Activated T-helper 1 cell treated with anti-CD3 and anti-CD28 coated beads, Interleukin-12 subunit alpha, Interleukin-12 subunit beta, Interleukin-2, Interleukin-4 antibody, amounts not matched to agents 30 ng/mL and 10 ng/mL and 1 ng/mL, durations not matched to agents 14 hours and 24 hours and 36 hours (primary cell): ENCODE data around the gene ZNRF4. TPM values are rescaled to one million over a fixed set of nuclear protein-coding genes. Genes with fewer than 3 reads are reported as not detected.

Experiments used
- DNase-seq: peaks from one replicate; pipeline ENCODE4 v3.0.0; 2021; ENCODE audit warnings: low spot score
- H3K27ac Mint-ChIP-seq: one replicate; pipeline ENCODE4 v1.8.0; 2021; ENCODE audit warnings: mild to moderate bottlenecking, mixed read lengths
- H3K27me3 Mint-ChIP-seq: one replicate; pipeline ENCODE4 v1.8.0; 2022; ENCODE audit warnings: mild to moderate bottlenecking, moderate library complexity, mixed read lengths; ENCODE audit not compliant: insufficient read depth
- H3K36me3 Mint-ChIP-seq: one replicate; pipeline ENCODE4 v1.8.0; 2021; ENCODE audit warnings: low read depth, mixed read lengths
- H3K4me1 Mint-ChIP-seq: one replicate; pipeline ENCODE4 v1.8.0; 2021; ENCODE audit warnings: low read depth, mixed read lengths
- H3K4me3 Mint-ChIP-seq: one replicate; pipeline ENCODE4 v1.8.0; 2021; ENCODE audit warnings: mild to moderate bottlenecking, moderate library complexity, mixed read lengths
- H3K9me3 Mint-ChIP-seq: one replicate; pipeline ENCODE4 v1.8.0; 2021; ENCODE audit warnings: mixed read lengths
- intact Hi-C: fragments of 100-400 bp; cut with micrococcal nuclease; formaldehyde crosslinking; loops from one replicate; pipeline ENCODE4 v1.15.1; 2024
- total RNA-seq: library from RNA; stranded (reverse); gene quantifications from 2 replicates; pipeline ENCODE4 v1.2.3, GENCODE V29; 2022

ZNRF4 gene
- total RNA-seq, 1 donor from 2014 or later = not detected

DNA sequence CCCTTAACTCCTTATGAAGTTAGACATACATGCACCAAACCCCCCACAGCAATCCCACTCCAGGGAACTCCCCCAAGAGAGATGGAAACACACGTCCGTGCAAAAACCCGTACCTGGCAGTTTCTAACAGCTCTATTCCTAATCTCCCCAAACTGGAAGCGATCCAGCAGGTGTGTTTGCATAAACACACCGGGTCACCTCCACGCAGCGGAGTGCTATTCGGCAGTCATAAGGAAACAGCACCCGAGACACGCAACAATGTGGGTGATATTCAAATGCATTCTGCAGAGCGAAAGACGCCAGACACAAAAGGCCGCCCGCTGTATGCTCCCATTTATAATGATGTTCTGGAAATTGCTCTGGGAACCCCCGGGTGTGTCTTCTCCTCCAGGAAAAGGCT lies 6.8 kb upstream of the ZNRF4 start:
- no peak overlapping the region for H3K27ac Mint-ChIP-seq
- H3K9me3 Mint-ChIP-seq = no peaks in the 10 kb centered on the region
- no peak for DNase-seq
- no peak overlapping the region for H3K4me3 Mint-ChIP-seq
- no peaks in the 10 kb centered on the region for H3K27me3 Mint-ChIP-seq
- intact Hi-C loops = no loop called here
- no peaks in the 10 kb centered on the region for H3K36me3 Mint-ChIP-seq
- no peaks in the 10 kb centered on the region for H3K4me1 Mint-ChIP-seq

DNA sequence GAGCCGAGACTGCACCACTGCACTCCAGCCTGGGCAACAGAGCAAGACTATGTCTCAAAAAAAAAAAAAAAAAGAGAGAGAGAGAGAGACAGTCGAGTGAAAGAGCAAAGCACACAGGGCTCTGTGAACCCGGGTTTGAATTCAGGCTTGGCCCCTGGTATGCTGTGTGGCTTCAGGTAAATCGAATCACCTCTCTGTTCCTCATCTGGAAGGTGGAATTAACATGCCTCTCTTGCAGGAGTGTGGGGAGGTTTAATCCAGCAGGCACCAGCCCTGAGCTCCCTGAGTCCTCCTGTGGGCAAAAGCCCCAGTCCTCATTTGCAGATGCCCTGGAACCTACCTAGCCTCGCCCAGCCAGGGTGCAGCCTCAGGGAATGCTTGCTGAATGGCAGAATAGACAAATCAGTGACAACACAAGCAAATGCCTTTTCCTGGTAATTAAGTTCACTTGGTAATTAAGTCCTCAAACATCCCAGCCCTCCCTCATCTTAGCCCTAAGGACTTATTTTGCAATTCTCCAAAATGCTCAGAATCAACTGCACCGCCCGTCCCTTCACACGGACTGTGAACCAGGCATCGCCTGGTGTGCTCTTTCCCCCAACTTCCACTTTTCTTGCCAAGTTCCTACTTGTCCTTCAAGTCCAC lies 4.6 kb upstream of the ZNRF4 start:
- DNase-seq = no peak
- intact Hi-C loops = no loop called here
- Mint-ChIP-seq H3K27ac (no peak overlapping the region), H3K9me3 (no peaks in the 10 kb centered on the region), H3K36me3 (no peaks in the 10 kb centered on the region), H3K4me3 (no peak overlapping the region), H3K4me1 (no peaks in the 10 kb centered on the region), H3K27me3 (no peaks in the 10 kb centered on the region)

DNA sequence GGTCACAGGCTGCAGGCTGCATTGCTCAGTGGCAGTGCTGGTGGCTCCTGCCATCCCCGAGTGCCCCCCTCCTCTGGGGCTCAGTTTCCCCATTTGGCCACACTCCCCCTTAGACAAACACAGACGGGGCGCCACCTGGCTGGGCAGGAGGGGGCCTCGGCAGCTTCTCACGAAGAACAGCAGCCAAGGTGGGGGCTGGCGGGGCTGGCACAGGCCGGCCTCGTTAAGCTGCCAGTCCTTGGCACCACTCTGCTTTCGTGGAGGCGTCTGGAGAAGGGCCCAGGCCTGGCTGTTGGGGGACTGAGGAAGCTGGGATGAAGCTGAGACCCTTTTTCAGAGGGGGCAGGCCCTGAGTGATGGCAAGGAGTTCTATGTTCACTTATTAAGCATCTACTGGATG lies 3.7 kb upstream of the ZNRF4 start:
- Mint-ChIP-seq H3K27me3 (no peaks in the 10 kb centered on the region), H3K36me3 (no peaks in the 10 kb centered on the region), H3K27ac (no peak overlapping the region), H3K4me3 (no peak overlapping the region), H3K4me1 (no peaks in the 10 kb centered on the region), H3K9me3 (no peaks in the 10 kb centered on the region)
- no peak for DNase-seq
- intact Hi-C loops = no loop called here

DNA sequence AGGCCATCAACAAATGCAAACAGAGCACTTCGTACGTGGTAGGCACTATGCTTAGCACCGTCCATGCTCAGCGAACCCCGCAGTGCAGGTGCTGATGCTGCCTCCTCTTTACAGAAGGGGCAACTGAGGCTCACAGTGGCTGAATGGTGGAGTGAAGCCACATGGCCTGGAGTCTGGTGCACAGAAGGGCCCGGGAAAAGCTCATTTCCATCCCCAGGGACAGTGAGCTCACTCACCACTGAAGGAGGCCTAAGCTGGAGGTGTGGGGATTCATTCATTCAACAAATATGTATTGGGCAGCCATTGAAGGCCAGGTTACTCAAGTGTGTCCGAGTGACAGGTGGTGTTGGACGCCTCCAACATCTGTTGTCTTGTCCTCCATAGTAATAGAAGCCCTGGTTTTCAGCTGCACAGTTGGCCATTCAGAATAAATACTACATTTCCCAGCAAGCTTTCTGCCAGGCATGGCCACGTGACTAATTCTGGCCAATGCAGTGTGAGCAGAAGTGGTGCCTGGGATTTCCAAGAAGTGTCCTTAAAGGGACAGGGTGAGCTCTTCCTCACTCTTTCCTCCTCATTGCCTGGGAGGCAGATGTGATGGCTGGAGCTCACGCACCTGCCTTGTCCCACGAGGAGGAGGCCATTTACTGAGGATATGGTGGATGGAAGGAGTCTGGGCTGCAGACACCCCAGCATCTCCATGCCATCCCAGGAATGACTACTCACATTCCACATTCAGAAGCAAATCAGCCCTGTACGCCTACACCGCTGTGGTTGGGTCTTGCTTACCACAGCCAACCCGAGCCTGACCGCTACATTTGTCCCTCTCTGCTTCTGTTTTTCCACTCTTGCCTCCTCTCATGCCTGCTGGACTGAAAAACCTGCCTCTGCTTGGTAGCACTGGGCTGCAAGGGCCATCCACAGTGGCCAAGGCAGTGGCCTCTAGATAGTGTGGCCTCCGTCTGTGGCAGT lies 2.3 kb upstream of the ZNRF4 start:
- no peaks in the 10 kb centered on the region for H3K27me3 Mint-ChIP-seq
- H3K4me3 Mint-ChIP-seq = no peak overlapping the region
- no peaks in the 10 kb centered on the region for H3K4me1 Mint-ChIP-seq
- no peak overlapping the region for H3K27ac Mint-ChIP-seq
- H3K36me3 Mint-ChIP-seq = no peaks in the 10 kb centered on the region
- no peak for DNase-seq
- no peaks in the 10 kb centered on the region for H3K9me3 Mint-ChIP-seq
- intact Hi-C loops = no loop called here

DNA sequence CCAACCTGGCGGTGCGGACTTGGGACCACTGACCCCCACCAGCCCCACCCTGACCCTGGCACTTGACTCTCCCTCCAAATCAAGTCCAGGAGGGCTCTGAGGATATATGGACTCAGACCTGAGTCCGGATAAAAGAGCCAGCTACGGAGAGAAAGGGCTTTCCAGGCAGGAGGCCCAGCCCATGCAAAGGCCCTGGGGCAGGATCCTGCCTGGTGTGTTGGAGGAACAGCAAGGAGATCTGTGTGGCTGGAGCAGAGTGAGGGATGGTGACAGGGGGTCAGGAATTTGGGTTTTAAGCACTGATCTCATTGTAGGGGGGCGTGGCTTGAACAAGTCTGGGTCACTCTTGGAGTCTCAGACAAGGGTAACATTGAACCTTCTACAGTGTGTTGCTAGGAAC lies 474 bp upstream of the ZNRF4 start:
- Mint-ChIP-seq H3K4me1 (no peaks in the 10 kb centered on the region), H3K9me3 (peaks cover 6% of the 10 kb centered on the region), H3K4me3 (no peak overlapping the region), H3K27me3 (no peaks in the 10 kb centered on the region), H3K36me3 (no peaks in the 10 kb centered on the region), H3K27ac (no peak overlapping the region)
- DNase-seq = no peak
- intact Hi-C loops = no loop called here

DNA sequence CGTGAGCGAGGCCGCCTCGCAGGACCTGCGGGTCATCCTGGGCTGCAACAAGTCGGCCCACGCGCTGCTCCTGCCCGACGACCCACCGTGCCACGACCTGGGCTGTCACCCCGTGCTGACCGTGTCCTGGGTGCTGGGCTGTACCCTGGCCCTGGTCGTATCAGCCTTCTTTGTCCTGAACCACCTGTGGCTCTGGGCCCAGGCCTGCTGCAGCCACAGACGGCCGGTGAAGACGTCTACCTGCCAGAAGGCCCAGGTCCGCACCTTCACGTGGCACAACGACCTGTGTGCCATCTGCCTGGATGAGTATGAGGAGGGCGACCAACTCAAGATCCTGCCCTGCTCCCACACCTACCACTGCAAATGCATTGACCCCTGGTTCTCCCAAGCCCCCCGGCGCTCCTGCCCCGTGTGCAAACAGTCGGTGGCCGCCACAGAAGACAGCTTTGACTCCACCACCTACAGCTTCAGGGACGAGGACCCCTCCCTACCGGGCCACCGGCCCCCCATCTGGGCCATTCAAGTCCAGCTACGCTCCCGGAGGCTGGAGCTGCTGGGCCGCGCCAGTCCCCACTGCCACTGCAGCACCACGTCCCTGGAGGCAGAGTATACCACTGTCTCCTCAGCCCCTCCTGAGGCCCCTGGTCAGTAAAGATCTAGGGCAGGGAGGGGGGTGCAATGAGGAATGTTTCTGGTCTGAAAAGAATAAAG lies 1.1 kb downstream of the ZNRF4 start:
- no peaks in the 10 kb centered on the region for H3K27me3 Mint-ChIP-seq
- intact Hi-C loops = no loop called here
- H3K4me1 Mint-ChIP-seq = no peaks in the 10 kb centered on the region
- H3K4me3 Mint-ChIP-seq = no peak overlapping the region
- peaks cover 6% of the 10 kb centered on the region for H3K9me3 Mint-ChIP-seq
- DNase-seq = no peak
- no peaks in the 10 kb centered on the region for H3K36me3 Mint-ChIP-seq
- H3K27ac Mint-ChIP-seq = no peak overlapping the region

DNA sequence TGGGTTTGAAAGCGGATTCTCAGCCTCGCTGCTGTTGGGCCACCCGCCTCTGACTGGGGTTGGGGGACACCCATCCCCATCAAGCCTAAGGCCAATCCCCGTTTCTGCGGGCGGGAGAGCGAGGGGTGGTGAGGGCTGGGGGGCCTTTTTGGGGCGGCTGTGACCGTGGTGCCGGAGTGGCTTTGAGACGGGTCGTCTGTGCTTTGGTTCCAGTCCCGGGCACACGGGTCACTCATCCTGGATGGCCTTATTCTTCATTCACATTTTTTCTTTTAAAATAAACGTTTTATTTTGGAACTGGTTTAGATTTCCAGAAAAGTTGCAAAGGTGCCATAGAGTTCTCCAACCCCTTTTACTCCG lies 1.6 kb downstream of the ZNRF4 start:
- no peaks in the 10 kb centered on the region for H3K27me3 Mint-ChIP-seq
- intact Hi-C loops = no loop called here
- no peaks in the 10 kb centered on the region for H3K36me3 Mint-ChIP-seq
- H3K27ac Mint-ChIP-seq = no peak overlapping the region
- H3K4me3 Mint-ChIP-seq = no peak overlapping the region
- no peak for DNase-seq
- no peaks in the 10 kb centered on the region for H3K4me1 Mint-ChIP-seq
- H3K9me3 Mint-ChIP-seq = peaks cover 6% of the 10 kb centered on the region

DNA sequence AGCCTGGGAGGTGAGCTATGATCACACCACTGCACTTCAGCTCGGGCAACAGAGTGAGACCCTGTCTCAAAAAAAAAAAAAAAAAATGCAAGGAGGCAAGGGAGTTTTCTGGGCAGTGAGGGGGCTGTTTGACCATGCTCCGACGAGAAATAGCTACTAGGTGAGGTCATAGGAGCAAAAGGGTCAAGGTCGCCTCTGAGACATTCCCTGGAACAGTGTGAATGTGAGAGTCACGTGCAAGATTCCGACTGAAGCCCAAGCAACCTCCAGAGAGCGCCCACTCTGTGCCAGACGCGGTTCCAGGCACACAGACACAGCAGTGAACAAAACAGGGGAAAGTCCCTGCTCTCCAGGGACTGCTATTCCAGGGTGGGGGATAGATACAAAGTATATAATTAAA lies 2.5 kb downstream of the ZNRF4 start:
- intact Hi-C loops = no loop called here
- no peaks in the 10 kb centered on the region for H3K27me3 Mint-ChIP-seq
- H3K36me3 Mint-ChIP-seq = no peaks in the 10 kb centered on the region
- DNase-seq = no peak
- no peak overlapping the region for H3K27ac Mint-ChIP-seq
- no peak overlapping the region for H3K4me3 Mint-ChIP-seq
- no peaks in the 10 kb centered on the region for H3K4me1 Mint-ChIP-seq
- H3K9me3 Mint-ChIP-seq = peaks cover 8% of the 10 kb centered on the region

DNA sequence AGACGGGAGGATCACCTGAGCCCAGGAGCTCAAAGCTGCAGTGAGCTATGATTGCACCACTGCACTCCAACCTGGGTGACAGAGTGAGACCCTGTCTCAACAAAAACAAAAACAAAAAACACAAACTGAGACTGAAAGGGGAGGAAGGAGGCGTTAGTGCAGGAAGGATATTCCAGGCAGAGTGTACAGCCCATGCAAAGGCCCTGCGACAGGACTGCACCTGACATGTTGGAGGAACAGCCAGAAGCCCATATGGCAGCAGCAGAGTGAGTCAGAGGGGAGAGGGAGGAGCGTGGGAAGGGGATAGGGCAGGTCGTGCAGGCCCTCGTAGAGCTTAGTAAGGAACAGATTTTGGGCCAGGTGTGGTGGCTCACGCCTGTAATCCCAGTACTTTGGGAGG lies 3.2 kb downstream of the ZNRF4 start:
- peaks cover 14% of the 10 kb centered on the region for H3K9me3 Mint-ChIP-seq
- H3K36me3 Mint-ChIP-seq = no peaks in the 10 kb centered on the region
- H3K27ac Mint-ChIP-seq = no peak overlapping the region
- intact Hi-C loops = no loop called here
- H3K27me3 Mint-ChIP-seq = no peaks in the 10 kb centered on the region
- no peaks in the 10 kb centered on the region for H3K4me1 Mint-ChIP-seq
- no peak for DNase-seq
- no peak overlapping the region for H3K4me3 Mint-ChIP-seq

DNA sequence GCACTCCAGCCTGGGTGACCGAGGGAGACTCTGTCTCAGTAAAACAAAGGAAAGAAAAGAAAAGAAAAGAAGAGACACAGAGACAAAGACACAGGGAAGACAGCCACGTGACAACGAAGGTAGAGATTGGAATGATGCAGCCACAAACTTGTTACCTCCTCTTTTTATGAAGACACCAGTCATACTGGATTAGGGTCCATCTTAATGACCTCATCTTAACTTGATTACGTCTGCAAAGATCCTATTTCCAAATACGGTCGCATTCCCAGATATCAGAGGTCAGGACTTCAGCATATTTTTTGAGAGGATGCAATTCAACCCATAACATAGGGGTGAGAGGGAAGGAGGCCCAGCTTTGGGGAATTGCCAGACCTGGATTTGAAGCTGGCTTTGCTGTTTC lies 4.1 kb downstream of the ZNRF4 start:
- Mint-ChIP-seq H3K27ac (no peak overlapping the region), H3K36me3 (no peaks in the 10 kb centered on the region), H3K27me3 (no peaks in the 10 kb centered on the region), H3K4me3 (no peak overlapping the region), H3K9me3 (peaks cover 14% of the 10 kb centered on the region), H3K4me1 (no peaks in the 10 kb centered on the region)
- intact Hi-C loops = no loop called here
- DNase-seq = no peak

DNA sequence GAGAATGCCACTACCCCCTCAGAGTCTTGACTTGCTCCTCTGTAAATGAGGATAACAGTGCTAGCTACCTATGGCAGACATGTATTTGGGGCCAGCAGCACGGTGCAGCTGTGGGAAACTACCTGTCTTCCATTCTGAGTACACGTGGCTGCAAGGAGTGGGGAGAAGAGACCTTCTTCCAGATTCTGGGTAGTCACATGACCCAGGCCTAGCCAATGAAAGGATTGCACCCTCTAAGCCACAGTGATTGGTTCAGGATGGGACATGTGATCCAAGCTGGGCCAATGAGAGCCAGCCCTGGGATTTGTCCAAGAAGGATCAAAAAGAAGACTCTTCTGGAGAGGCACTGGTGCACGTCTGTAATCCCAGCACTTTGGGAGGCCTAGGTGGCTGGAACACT lies 5.5 kb downstream of the ZNRF4 start:
- no peaks in the 10 kb centered on the region for H3K36me3 Mint-ChIP-seq
- H3K4me1 Mint-ChIP-seq = no peaks in the 10 kb centered on the region
- H3K9me3 Mint-ChIP-seq = peaks cover 14% of the 10 kb centered on the region
- no peak overlapping the region for H3K4me3 Mint-ChIP-seq
- no peak overlapping the region for H3K27ac Mint-ChIP-seq
- intact Hi-C loops = no loop called here
- no peaks in the 10 kb centered on the region for H3K27me3 Mint-ChIP-seq
- no peak for DNase-seq

DNA sequence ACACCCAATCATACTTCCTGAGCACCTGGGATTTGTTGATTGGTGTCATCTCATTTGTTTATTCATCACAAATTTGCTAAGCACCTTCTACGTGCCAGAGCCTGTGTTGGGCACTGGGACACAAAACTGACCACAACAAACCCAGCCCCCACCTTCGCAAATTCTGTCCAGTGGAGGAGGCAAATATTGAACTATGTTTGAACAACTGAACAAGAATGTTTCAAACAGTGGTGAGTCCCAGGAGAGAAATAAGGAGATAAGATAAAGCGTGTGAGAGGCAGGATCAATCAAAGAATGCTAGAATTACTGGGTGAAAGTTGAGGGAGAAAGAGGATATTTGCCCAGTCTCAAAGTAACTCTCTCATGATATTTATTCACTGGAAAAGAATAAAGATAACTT lies 8.7 kb downstream of the ZNRF4 start:
- Mint-ChIP-seq H3K4me3 (no peak overlapping the region), H3K27ac (no peak overlapping the region), H3K27me3 (no peaks in the 10 kb centered on the region), H3K36me3 (no peaks in the 10 kb centered on the region), H3K9me3 (peaks cover 14% of the 10 kb centered on the region), H3K4me1 (no peaks in the 10 kb centered on the region)
- no peak for DNase-seq
- intact Hi-C loops = no loop called here

DNA sequence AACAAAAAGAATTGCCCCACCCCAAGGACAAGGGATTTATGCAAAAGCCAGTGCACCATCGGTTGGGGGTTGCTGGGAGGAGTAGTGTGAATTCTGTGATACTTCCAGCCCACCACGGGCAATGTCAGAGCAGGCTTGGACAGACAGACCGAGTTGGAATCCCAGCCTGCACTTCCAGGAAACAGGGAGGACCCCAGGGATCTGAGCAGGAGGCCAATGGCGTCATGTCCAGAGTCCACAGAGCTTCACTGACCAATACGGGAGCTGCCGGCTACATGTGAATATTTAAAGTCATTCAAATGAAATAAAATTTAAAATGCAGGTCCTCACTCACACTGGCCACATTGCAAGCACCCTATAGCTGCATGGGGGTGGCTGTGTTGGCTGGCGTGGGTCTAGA lies 10.9 kb downstream of the ZNRF4 start:
- Mint-ChIP-seq H3K27me3 (no peaks in the 10 kb centered on the region), H3K9me3 (peaks cover 8% of the 10 kb centered on the region), H3K4me3 (no peak overlapping the region), H3K36me3 (no peaks in the 10 kb centered on the region), H3K4me1 (no peaks in the 10 kb centered on the region), H3K27ac (no peak overlapping the region)
- no peak for DNase-seq
- intact Hi-C loops = no loop called here
